Measurements from ENCODE around the gene MKX. TPM values are rescaled to one million over a fixed set of nuclear protein-coding genes. Genes with fewer than 3 reads are reported as not detected.

Gene MKX
- total RNA-seq, 1 experiment from 2014 or later, result 27.5 TPM

- CTCF ChIA-PET, result no interaction called here
- intact Hi-C loops (cut with micrococcal nuclease), result no loop called here
- Histone ChIP-seq H3K27me3 (ENCODE audit: insufficient read depth, low read length) (no peaks in the 10 kb centered on the region), H3K79me2 (ENCODE audit: insufficient read depth, low read length) (peaks cover 5% of the 10 kb centered on the region; the same call in 1 of the 2 replicates), H3K9me2 (ENCODE audit: insufficient read depth) (no peaks in the 10 kb centered on the region), H3K27ac (ENCODE audit: low read depth, low read length) (no peak overlapping the region; the same call in 1 of the 2 replicates), H3K9ac (ENCODE audit: low read length) (no peak overlapping the region), H4K20me1 (ENCODE audit: insufficient read depth) (no peaks in the 10 kb centered on the region), H3K9me3 (ENCODE audit: control insufficient read depth in 1 of 2, insufficient read depth in 1 of 2, low read depth in 1 of 2, low read length in 2 of 2) (no peaks in the 10 kb centered on the region), H2AFZ (ENCODE audit: low read depth, low read length, poor library complexity, severe bottlenecking) (no peak overlapping the region), H3K4me1 (ENCODE audit: control insufficient read depth in 1 of 2, insufficient read depth in 2 of 2, low read length in 2 of 2) (peaks cover 10 to 14% of the 10 kb centered on the region in 2 experiments; a peak in 3 of 4 replicates), H3K36me3 (ENCODE audit: control insufficient read depth in 1 of 2, insufficient read depth in 2 of 2, low read length in 2 of 2) (no peaks in the 10 kb centered on the region; a peak in 1 of 4 replicates), H3K4me3 (replicated peaks in 1 of 2; ENCODE audit: low read depth in 1 of 2, low read length in 2 of 2) (no peak overlapping the region), H3K4me2 (ENCODE audit: low read length) (no peak overlapping the region)
- no peak for DNase-seq (ENCODE audit: low read depth, low spot score)
- no peak for TF ChIP-seq TCF7L2 (IDR thresholded peaks at IDR 0.05; ENCODE audit: borderline replicate concordance, extremely low read depth, insufficient read depth, insufficient read length)
- no peak for TF ChIP-seq EGR1 (IDR thresholded peaks at IDR 0.05; ENCODE audit: low read depth)
- TF ChIP-seq ZNF274 (IDR thresholded peaks at IDR 0.05; ENCODE audit: low read depth, low read length), result no peak
- no peak for ATAC-seq
- RAD21 ChIA-PET (ENCODE audit: low non-redundant PET in 1 of 2, low total read pairs in 2 of 2, uncharacterized antibody in 2 of 2, unreplicated experiment in 2 of 2), result no interaction called here
- BruUV-seq (replicated peaks), result no TSS peak
- POLR2A ChIA-PET, result interaction anchor here (1.0 kb wide), 1 partner anchor 557 kb away, joined by 3 read pairs; the partner anchor contains the start of gene MPP7
These were observed 927 bp upstream of the MKX start for GRCh38 chr10:27746397-27747095.

- TF ChIP-seq ATF3 (IDR thresholded peaks at IDR 0.05), result no peak
- 0 out of 2 replicates have a peak, but pooled peaks have one; percentile 3 for TF ChIP-seq CBX3 (IDR thresholded peaks at IDR 0.05; ENCODE audit: low read depth)
- Histone ChIP-seq H3K27ac (ENCODE audit: low read depth, low read length) (peak overlapping the region; percentile 97), H3K4me3 (replicated peaks in 1 of 2; ENCODE audit: low read depth in 1 of 2, low read length in 2 of 2) (peak overlapping the region; percentile 46 to 57), H3K9me2 (ENCODE audit: insufficient read depth) (no peaks in the 10 kb centered on the region), H4K20me1 (ENCODE audit: insufficient read depth) (no peaks in the 10 kb centered on the region), H3K9ac (ENCODE audit: low read length) (peak overlapping the region; percentile 65), H3K27me3 (ENCODE audit: insufficient read depth, low read length) (no peaks in the 10 kb centered on the region), H3K36me3 (ENCODE audit: control insufficient read depth in 1 of 2, insufficient read depth in 2 of 2, low read length in 2 of 2) (peaks cover 0 to 3% of the 10 kb centered on the region in 2 experiments; a peak in 1 of 4 replicates), H3K4me1 (ENCODE audit: control insufficient read depth in 1 of 2, insufficient read depth in 2 of 2, low read length in 2 of 2) (peaks cover 13 to 17% of the 10 kb centered on the region in 2 experiments; a peak in 3 of 4 replicates), H2AFZ (ENCODE audit: low read depth, low read length, poor library complexity, severe bottlenecking) (no peak overlapping the region), H3K79me2 (ENCODE audit: insufficient read depth, low read length) (peaks cover 20% of the 10 kb centered on the region), H3K9me3 (ENCODE audit: control insufficient read depth in 1 of 2, insufficient read depth in 1 of 2, low read depth in 1 of 2, low read length in 2 of 2) (no peaks in the 10 kb centered on the region), H3K4me2 (ENCODE audit: low read length) (peak overlapping the region; percentile 81)
- DNase-seq (ENCODE audit: low read depth, low spot score) (no peak), ATAC-seq (peak; percentile 30)
- CTCF ChIA-PET, result no interaction called here
- no TSS peak for BruUV-seq (replicated peaks)
- RAD21 ChIA-PET (ENCODE audit: low non-redundant PET in 1 of 2, low total read pairs in 2 of 2, uncharacterized antibody in 2 of 2, unreplicated experiment in 2 of 2), result no interaction called here
- intact Hi-C loops (cut with micrococcal nuclease), result loop anchor here (5.0 kb wide), 2 partner anchors 432 to 637 kb away; no protein-coding TSS in a partner anchor
- POLR2A ChIA-PET, result no interaction called here
These were observed 552 bp downstream of the MKX start for GRCh38 chr10:27744802-27745731.
